ENCODE measurements around the gene FAM13B.

DNA sequence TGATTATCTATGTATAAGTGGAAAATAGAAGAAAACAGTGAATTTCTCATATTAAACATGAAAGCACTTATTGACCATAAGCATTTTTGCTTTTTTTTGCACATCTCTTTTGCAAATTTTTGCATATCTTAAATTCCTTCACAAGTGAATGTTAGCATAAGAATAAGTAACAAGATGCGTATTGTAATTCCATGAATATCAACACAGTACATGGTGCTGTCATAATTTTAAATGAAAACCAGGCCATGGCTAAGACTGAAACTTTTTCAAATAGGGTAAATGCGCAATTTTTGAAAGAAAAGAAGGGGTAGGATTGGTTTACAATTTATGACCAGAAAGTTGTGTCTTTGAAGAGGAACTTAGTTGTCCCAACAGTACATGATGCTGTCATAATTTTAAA lies 17.0 kb downstream of the FAM13B start:
- TF ChIP-seq CTCF (IDR thresholded peaks at IDR 0.05) (no peak), POLR2A (IDR thresholded peaks at IDR 0.05) (no peak)
